Erythroblast (primary cell): ENCODE results near the gene RBM20.

ENCODE experiments used
- GATA1 ChIP-seq: IDR thresholded peaks from 2 replicates; pipeline ENCODE4 v1.6.1; 2011; ENCODE audit warnings: low read depth, mild to moderate bottlenecking, control low read depth, low read length, moderate library complexity
- POLR2A ChIP-seq: IDR thresholded peaks from 2 replicates; pipeline ENCODE4 v1.6.1; 2011; ENCODE audit warnings: mild to moderate bottlenecking, low read length

GRCh38 chr10:110845756-110846620 is 201.9 kb downstream of the RBM20 start:
- no peak for TF ChIP-seq POLR2A
- TF ChIP-seq GATA1 = no peak
